Measurements from ENCODE around the gene SOST.

- TF ChIP-seq CTCF (conservative IDR thresholded peaks at IDR 0.05 in 1 of 2, IDR thresholded peaks at IDR 0.05 in 1 of 2; ENCODE audit: low read depth in 1 of 2, low read length in 2 of 2) (no peak), EZH2 (IDR thresholded peaks at IDR 0.05; ENCODE audit: low read length, missing control alignments) (no peak)
These were observed 17.0 kb downstream of the SOST start for GRCh38 chr17:43741636-43742035.

Data from fibroblast of lung (primary cell).